OCI-LY1 (cell line): ENCODE data around the gene DLX6.

Experiments used
- H2AFZ ChIP-seq: fragments of 200-600 bp; sonication (generic), shearing (Covaris generic); 2 replicates; pipeline ENCODE4 v1.6.0; 2014; ENCODE audit warnings: antibody characterized with exemption, mild to moderate bottlenecking, low read length
- H3F3A ChIP-seq: fragments of 200-600 bp; sonication (generic), shearing (Covaris generic); 2 replicates; pipeline ENCODE4 v1.6.0; 2014; ENCODE audit warnings: mild to moderate bottlenecking, antibody characterized with exemption, low read length, moderate library complexity; ENCODE audit not compliant: insufficient read depth
- H3K27ac ChIP-seq: fragments of 200-600 bp; sonication (generic); 2 replicates; pipeline ENCODE4 v1.5.1; 2014; ENCODE audit warnings: low read length, mixed run types, mild to moderate bottlenecking, low read depth; ENCODE audit not compliant: poor library complexity, severe bottlenecking
- H3K27me3 ChIP-seq: fragments of 200-600 bp; sonication (generic); 2 replicates; pipeline ENCODE4 v1.6.0; 2014; ENCODE audit warnings: antibody characterized with exemption, mild to moderate bottlenecking, low read length, moderate library complexity; ENCODE audit not compliant: insufficient read depth
- H3K36me3 ChIP-seq: fragments of 200-600 bp; sonication (generic); 2 replicates; pipeline ENCODE4 v1.6.1; 2014; ENCODE audit warnings: mild to moderate bottlenecking, antibody characterized with exemption, low read length, moderate library complexity, mixed read lengths; ENCODE audit not compliant: insufficient read depth
- H3K4me1 ChIP-seq: fragments of 200-600 bp; sonication (generic); 2 replicates; pipeline ENCODE4 v1.5.1; 2014; ENCODE audit warnings: mild to moderate bottlenecking, low read length, moderate library complexity; ENCODE audit not compliant: insufficient read depth, severe bottlenecking
- H3K4me2 ChIP-seq: fragments of 200-600 bp; sonication (generic), shearing (Covaris generic); 2 replicates; pipeline ENCODE4 v1.6.1; 2014; ENCODE audit warnings: low read length
- H3K4me3 ChIP-seq: fragments of 200-600 bp; sonication (generic); 2 replicates; pipeline ENCODE4 v1.5.1; 2014; ENCODE audit warnings: low read length, low read depth, mild to moderate bottlenecking, mixed read lengths; ENCODE audit not compliant: poor library complexity, severe bottlenecking
- H3K79me2 ChIP-seq: fragments of 200-600 bp; shearing (Covaris generic); 2 replicates; pipeline ENCODE4 v1.6.1; 2016; ENCODE audit warnings: mixed run types, low read length, mixed read lengths; ENCODE audit not compliant: insufficient read depth
- H3K9ac ChIP-seq: fragments of 200-600 bp; sonication (generic), shearing (Covaris generic); 2 replicates; pipeline ENCODE4 v1.6.1; 2014; ENCODE audit warnings: mild to moderate bottlenecking, low read length, mixed read lengths
- H3K9me2 ChIP-seq: fragments of 200-600 bp; sonication (generic), shearing (Covaris generic); 2 replicates; pipeline ENCODE4 v1.6.1; 2014; ENCODE audit warnings: low read depth, mild to moderate bottlenecking, low read length, mixed read lengths
- H3K9me3 ChIP-seq: fragments of 200-600 bp; shearing (Covaris generic); 2 replicates; pipeline ENCODE4 v1.6.1; 2014; ENCODE audit warnings: low read length, mixed read lengths
- H4K20me1 ChIP-seq: fragments of 200-600 bp; sonication (generic), shearing (Covaris generic); 2 replicates; pipeline ENCODE4 v1.6.0; 2016; ENCODE audit warnings: mild to moderate bottlenecking, low read length; ENCODE audit not compliant: insufficient read depth
- CTCF ChIP-seq: fragments of 200-600 bp; sonication (generic), shearing (Covaris generic); IDR thresholded peaks from 2 replicates; pipeline ENCODE4 v1.5.1; 2017; ENCODE audit warnings: mild to moderate bottlenecking, antibody characterized with exemption, low read length, moderate library complexity, mixed read lengths
- EZH2 ChIP-seq: fragments of 200-600 bp; sonication (generic), shearing (Covaris generic); IDR thresholded peaks from 2 replicates; pipeline ENCODE4 v1.8.0; 2017; ENCODE audit warnings: borderline replicate concordance, mixed run types, mild to moderate bottlenecking, antibody characterized with exemption, low read length, moderate library complexity, mixed read lengths

Gene DLX6

GRCh38 chr7:97018126-97018601, 12.8 kb downstream of the DLX6 start:
- no peak overlapping the region for H3K4me3 ChIP-seq
- H3K79me2 ChIP-seq = no peaks in the 10 kb centered on the region
- H2AFZ ChIP-seq = no peak overlapping the region
- H3K27ac ChIP-seq = no peak overlapping the region
- TF ChIP-seq EZH2 (no peak), CTCF (no peak)
- H3K9me3 ChIP-seq = no peaks in the 10 kb centered on the region
- H3K36me3 ChIP-seq = no peaks in the 10 kb centered on the region
- H3F3A ChIP-seq = no peaks in the 10 kb centered on the region
- no peaks in the 10 kb centered on the region for H3K4me1 ChIP-seq
- H3K9me2 ChIP-seq = no peaks in the 10 kb centered on the region
- no peak overlapping the region for H3K9ac ChIP-seq
- H3K4me2 ChIP-seq = no peak overlapping the region
- H3K27me3 ChIP-seq = no peaks in the 10 kb centered on the region; the same call in 1 of the 2 replicates
- H4K20me1 ChIP-seq = no peaks in the 10 kb centered on the region

GRCh38 chr7:97018791-97019531, 13.6 kb downstream of the DLX6 start:
- Histone ChIP-seq H2AFZ (no peak overlapping the region), H3K79me2 (no peaks in the 10 kb centered on the region), H3K4me3 (no peak overlapping the region), H3K9me2 (no peaks in the 10 kb centered on the region), H3F3A (no peaks in the 10 kb centered on the region), H3K4me2 (no peak overlapping the region), H3K4me1 (no peaks in the 10 kb centered on the region), H4K20me1 (no peaks in the 10 kb centered on the region), H3K27ac (no peak overlapping the region), H3K9ac (no peak overlapping the region), H3K27me3 (no peaks in the 10 kb centered on the region; the same call in 1 of the 2 replicates), H3K36me3 (no peaks in the 10 kb centered on the region), H3K9me3 (no peaks in the 10 kb centered on the region)
- TF ChIP-seq EZH2 (no peak), CTCF (no peak)

- Histone ChIP-seq H3K9ac (no peak overlapping the region), H3K27ac (no peak overlapping the region), H3K4me3 (no peak overlapping the region), H3K4me1 (no peaks in the 10 kb centered on the region), H3F3A (no peaks in the 10 kb centered on the region), H3K36me3 (no peaks in the 10 kb centered on the region), H3K27me3 (no peaks in the 10 kb centered on the region; the same call in 1 of the 2 replicates), H3K9me3 (no peaks in the 10 kb centered on the region), H2AFZ (no peak overlapping the region), H3K9me2 (no peaks in the 10 kb centered on the region), H3K79me2 (no peaks in the 10 kb centered on the region), H3K4me2 (no peak overlapping the region), H4K20me1 (no peaks in the 10 kb centered on the region)
- TF ChIP-seq CTCF (no peak), EZH2 (no peak)
These were observed 14.4 kb downstream of the DLX6 start for GRCh38 chr7:97019710-97020225.
